Activated naive CD8-positive, alpha-beta T cell treated with anti-CD3 and anti-CD28 coated beads, Interleukin-2, amount 50 U/mL, for 24 hours (primary cell): Measurements from ENCODE around the gene PDE6G.
"Not testable (repeated sequence)": the region's sequence is repeated elsewhere in the genome, so short reads cannot be mapped to it uniquely, and the experiment has no call there.

Source experiments
- ATAC-seq: fragments of 150-1000 bp; cut with Tn5 transposase; one replicate; pipeline ENCODE4 v1.10.0; 2021
- DNase-seq: peaks from one replicate; pipeline ENCODE4 v3.0.0; 2021
- H3K27ac Mint-ChIP-seq: one replicate; pipeline ENCODE4 v1.8.0; 2021; ENCODE audit warnings: mild to moderate bottlenecking, mixed read lengths
- H3K27me3 Mint-ChIP-seq: one replicate; pipeline ENCODE4 v1.8.0; 2021; ENCODE audit warnings: mixed read lengths
- H3K36me3 Mint-ChIP-seq: one replicate; pipeline ENCODE4 v1.8.0; 2021; ENCODE audit warnings: low read depth, mixed read lengths
- H3K4me1 Mint-ChIP-seq: one replicate; pipeline ENCODE4 v1.8.0; 2021; ENCODE audit warnings: mixed read lengths
- H3K4me3 Mint-ChIP-seq: one replicate; pipeline ENCODE4 v1.8.0; 2021; ENCODE audit warnings: mild to moderate bottlenecking, moderate library complexity, mixed read lengths
- H3K9me3 Mint-ChIP-seq: one replicate; pipeline ENCODE4 v1.8.0; 2021; ENCODE audit warnings: mixed read lengths

Gene PDE6G

GRCh38 chr17:81638683-81639082, 17.7 kb downstream of the PDE6G start:
- H3K27ac Mint-ChIP-seq = no peak overlapping the region
- DNase-seq (no peak), ATAC-seq (no peak)
- H3K27me3 Mint-ChIP-seq = no peaks in the 10 kb centered on the region
- H3K9me3 Mint-ChIP-seq = no peaks in the 10 kb centered on the region
- H3K4me1 Mint-ChIP-seq = peaks cover 21% of the 10 kb centered on the region
- peaks cover 2% of the 10 kb centered on the region for H3K36me3 Mint-ChIP-seq
- no peak overlapping the region for H3K4me3 Mint-ChIP-seq

DNA sequence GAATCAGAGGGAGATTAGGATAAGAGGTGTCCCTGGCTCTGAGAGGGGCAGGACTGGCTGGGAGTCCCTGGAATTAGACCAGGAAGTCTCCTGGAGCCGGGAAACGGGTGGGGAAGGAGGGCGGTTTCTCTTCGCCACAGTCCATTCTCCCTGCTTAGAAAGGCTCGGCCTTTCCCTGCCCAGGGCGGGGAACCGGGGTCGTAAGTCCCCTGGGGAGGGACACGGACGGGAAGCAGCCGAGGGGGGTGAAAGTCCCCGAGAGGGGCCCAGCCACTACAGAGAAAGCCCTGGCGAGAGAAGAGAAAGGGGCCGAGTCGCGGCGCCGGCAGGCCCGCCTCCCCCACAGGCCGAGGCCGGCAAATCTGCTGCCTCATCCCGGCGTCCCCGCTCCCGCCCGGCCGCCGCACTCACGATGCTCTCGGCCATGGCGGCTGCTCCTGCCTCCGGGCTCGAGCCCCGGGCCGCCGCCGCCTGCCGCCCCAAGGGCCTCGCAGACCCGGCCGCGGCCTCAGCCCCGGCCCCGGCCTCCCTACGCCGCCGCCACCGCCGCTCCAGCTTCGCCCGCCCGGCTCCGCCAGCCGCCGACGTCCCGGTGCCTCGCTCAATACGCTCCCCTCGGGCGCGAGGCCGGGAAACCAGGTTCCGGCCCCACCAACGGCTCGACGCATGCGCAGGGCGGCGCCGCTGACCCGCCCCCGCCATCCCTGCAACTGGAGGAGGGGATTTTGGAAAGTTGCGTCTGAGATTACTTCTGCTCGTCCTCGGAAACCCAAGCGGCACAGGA, 19.6 kb downstream of the PDE6G start, which contains the start of the genes NPLOC4 and TSPAN10:
NPLOC4 (minus strand) TSS at position 608 of the 784 bp plus-strand sequence; CDS start at position 426, 182 bp downstream.
TSPAN10 (plus strand) TSS at position 692 of the 784 bp plus-strand sequence. CDS start 5,217 bp downstream, outside the sequence.
- peak; percentile 90 for DNase-seq
- Mint-ChIP-seq H3K4me1 (peaks cover 26% of the 10 kb centered on the region), H3K9me3 (no peaks in the 10 kb centered on the region), H3K36me3 (peaks cover 6% of the 10 kb centered on the region), H3K4me3 (peak within 1 kb of the TSS; percentile 97), H3K27me3 (no peaks in the 10 kb centered on the region), H3K27ac (peak within 1 kb of the TSS; percentile 95)
- ATAC-seq = peak; percentile 91

DNA sequence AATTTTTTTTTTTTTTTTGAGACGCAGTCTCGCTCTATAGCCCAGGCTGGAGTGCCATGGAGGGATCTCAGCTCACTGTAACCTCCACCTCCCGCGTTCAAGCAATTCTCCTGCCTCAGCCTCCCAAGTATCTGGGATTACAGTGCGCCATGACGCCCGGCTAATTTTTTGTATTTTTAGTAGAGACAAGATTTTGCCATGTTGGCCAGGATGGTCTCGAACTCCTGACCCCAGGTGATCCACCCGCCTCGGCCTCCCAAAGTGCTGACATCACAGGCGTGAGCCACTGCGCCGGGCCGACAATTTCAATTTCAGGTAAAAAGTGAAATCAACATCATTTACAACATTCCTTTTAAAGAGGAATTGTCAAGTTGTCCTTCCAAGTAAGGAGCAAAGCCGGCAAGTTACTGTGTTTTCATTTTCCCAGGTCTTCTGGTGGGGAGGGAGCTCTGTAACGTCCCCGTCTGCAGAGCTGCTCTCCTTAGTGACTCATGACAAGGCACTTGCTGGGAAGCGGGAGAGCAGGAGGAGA, 20.3 kb downstream of the PDE6G start:
- Mint-ChIP-seq H3K4me3 (peak overlapping the region; percentile 97), H3K4me1 (peaks cover 26% of the 10 kb centered on the region), H3K36me3 (peaks cover 11% of the 10 kb centered on the region), H3K27me3 (no peaks in the 10 kb centered on the region), H3K9me3 (no peaks in the 10 kb centered on the region), H3K27ac (peak overlapping the region; percentile 95)
- ATAC-seq = peak; percentile 9
- DNase-seq = no peak

GRCh38 chr17:81635431-81635830, 20.9 kb downstream of the PDE6G start:
- DNase-seq = no peak

GRCh38 chr17:81631482-81631881, 24.9 kb downstream of the PDE6G start:
- Mint-ChIP-seq H3K9me3 (no peaks in the 10 kb centered on the region), H3K27ac (no peak overlapping the region), H3K27me3 (no peaks in the 10 kb centered on the region), H3K4me1 (peaks cover 25% of the 10 kb centered on the region), H3K4me3 (no peak overlapping the region), H3K36me3 (peaks cover 30% of the 10 kb centered on the region)
- ATAC-seq (no peak), DNase-seq (no peak)

More at GRCh38 chr17:81635431-81635830, 20.9 kb downstream of the PDE6G start:
- Mint-ChIP-seq H3K36me3 (peaks cover 11% of the 10 kb centered on the region), H3K9me3 (no peaks in the 10 kb centered on the region), H3K4me1 (peaks cover 28% of the 10 kb centered on the region), H3K27me3 (no peaks in the 10 kb centered on the region), H3K4me3 (peak overlapping the region; percentile 97), H3K27ac (peak overlapping the region; percentile 95)
- ATAC-seq = no peak

GRCh38 chr17:81630274-81630673, 26.1 kb downstream of the PDE6G start:
- ATAC-seq (no peak), DNase-seq (no peak)
- Mint-ChIP-seq H3K4me3 (no peak overlapping the region), H3K9me3 (no peaks in the 10 kb centered on the region), H3K4me1 (peaks cover 13% of the 10 kb centered on the region), H3K27me3 (no peaks in the 10 kb centered on the region), H3K27ac (no peak overlapping the region), H3K36me3 (peaks cover 37% of the 10 kb centered on the region)

- peaks cover 7% of the 10 kb centered on the region for H3K4me1 Mint-ChIP-seq
- H3K27ac Mint-ChIP-seq = no peak overlapping the region
- H3K27me3 Mint-ChIP-seq = no peaks in the 10 kb centered on the region
- H3K36me3 Mint-ChIP-seq = peaks cover 57% of the 10 kb centered on the region
- no peak for ATAC-seq
- no peak for DNase-seq
- no peaks in the 10 kb centered on the region for H3K9me3 Mint-ChIP-seq
- no peak overlapping the region for H3K4me3 Mint-ChIP-seq
Measured at GRCh38 chr17:81621494-81622130, 34.7 kb downstream of the PDE6G start.

DNA sequence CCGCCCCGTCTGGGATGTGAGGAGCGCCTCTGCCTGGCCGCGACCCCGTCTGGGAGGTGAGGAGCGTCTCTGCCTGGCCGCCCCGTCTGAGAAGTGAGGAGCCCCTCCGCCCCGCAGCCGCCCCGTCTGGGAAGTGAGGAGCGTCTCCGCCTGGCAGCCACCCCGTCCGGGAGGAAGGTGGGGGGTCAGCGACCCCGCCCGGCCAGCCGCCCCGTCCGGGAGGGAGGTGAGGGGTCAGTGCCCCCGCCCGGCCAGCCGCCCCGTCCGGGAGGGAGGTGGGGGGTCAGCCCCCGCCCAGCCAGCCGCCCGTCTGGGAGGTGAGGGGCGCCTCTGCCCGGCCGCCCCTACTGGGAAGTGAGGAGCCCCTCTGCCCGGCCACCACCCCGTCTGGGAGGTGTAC, 38.0 kb downstream of the PDE6G start:
- H3K9me3 Mint-ChIP-seq, H3K27me3 Mint-ChIP-seq, H3K4me3 Mint-ChIP-seq, DNase-seq, H3K27ac Mint-ChIP-seq, ATAC-seq: not testable (repeated sequence)
- Mint-ChIP-seq H3K4me1 (peaks cover 34% of the 10 kb centered on the region), H3K36me3 (peaks cover 55% of the 10 kb centered on the region)

DNA sequence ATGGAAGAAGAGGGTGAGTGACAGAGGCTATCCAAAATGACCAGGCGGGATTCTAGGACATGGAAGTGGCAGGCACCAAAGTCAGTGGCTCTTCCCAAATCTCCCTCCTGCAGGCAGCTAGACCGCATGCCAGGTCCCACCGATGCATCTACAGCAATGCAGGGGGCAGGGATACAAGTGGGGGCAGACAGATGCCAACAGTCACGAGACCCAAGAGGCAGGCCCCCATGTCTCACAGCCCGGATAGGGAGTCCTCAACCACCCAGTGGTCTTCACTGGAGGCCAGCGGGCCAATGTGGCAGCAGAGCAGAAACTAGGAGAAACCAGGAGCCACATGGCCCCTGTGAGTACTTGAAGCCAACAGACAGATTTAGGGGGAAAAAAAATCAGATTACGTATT, 39.5 kb downstream of the PDE6G start:
- H3K4me1 Mint-ChIP-seq = peaks cover 36% of the 10 kb centered on the region
- no peak overlapping the region for H3K4me3 Mint-ChIP-seq
- no peak for DNase-seq
- no peaks in the 10 kb centered on the region for H3K9me3 Mint-ChIP-seq
- no peak overlapping the region for H3K27ac Mint-ChIP-seq
- H3K36me3 Mint-ChIP-seq = peaks cover 62% of the 10 kb centered on the region
- H3K27me3 Mint-ChIP-seq = no peaks in the 10 kb centered on the region
- ATAC-seq = no peak

GRCh38 chr17:81615401-81615930, 40.9 kb downstream of the PDE6G start:
- Mint-ChIP-seq H3K9me3 (no peaks in the 10 kb centered on the region), H3K27ac (peak overlapping the region; percentile 93), H3K27me3 (no peaks in the 10 kb centered on the region), H3K4me3 (no peak overlapping the region), H3K36me3 (peaks cover 49% of the 10 kb centered on the region), H3K4me1 (peaks cover 36% of the 10 kb centered on the region)
- no peak for ATAC-seq
- no peak for DNase-seq

- no peak overlapping the region for H3K27ac Mint-ChIP-seq
- peaks cover 47% of the 10 kb centered on the region for H3K4me1 Mint-ChIP-seq
- H3K9me3 Mint-ChIP-seq = no peaks in the 10 kb centered on the region
- ATAC-seq (no peak), DNase-seq (no peak)
- H3K27me3 Mint-ChIP-seq = no peaks in the 10 kb centered on the region
- H3K4me3 Mint-ChIP-seq = no peak overlapping the region
- peaks cover 48% of the 10 kb centered on the region for H3K36me3 Mint-ChIP-seq
Measured at GRCh38 chr17:81612172-81612970, 44.0 kb downstream of the PDE6G start.

- Mint-ChIP-seq H3K27ac (no peak overlapping the region), H3K27me3 (no peaks in the 10 kb centered on the region), H3K4me3 (no peak overlapping the region), H3K4me1 (peaks cover 27% of the 10 kb centered on the region), H3K36me3 (peaks cover 46% of the 10 kb centered on the region), H3K9me3 (no peaks in the 10 kb centered on the region)
- ATAC-seq = no peak
- DNase-seq = no peak
Measured at GRCh38 chr17:81609541-81610311, 46.6 kb downstream of the PDE6G start.

DNA sequence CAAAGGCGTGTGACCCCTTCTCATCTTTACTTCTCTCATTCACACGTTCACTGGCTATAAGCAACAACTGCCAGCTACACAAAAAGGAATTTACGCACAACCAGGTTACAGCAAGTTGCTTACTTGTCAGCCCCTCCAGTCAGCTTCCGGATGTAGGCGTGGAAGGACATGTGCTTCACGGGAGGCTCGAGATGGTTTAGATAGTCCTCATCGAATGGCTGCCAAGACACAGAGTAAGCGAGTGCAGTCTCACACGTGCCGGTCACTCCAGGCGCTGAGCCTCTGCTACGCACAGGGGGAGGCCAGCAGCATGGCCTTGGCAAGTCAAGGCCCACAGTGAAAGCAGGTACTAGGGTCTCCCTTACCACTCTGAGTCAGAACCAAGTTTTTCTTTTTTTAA, 47.7 kb downstream of the PDE6G start:
- H3K4me3 Mint-ChIP-seq = no peak overlapping the region
- no peak for DNase-seq
- H3K27ac Mint-ChIP-seq = no peak overlapping the region
- H3K27me3 Mint-ChIP-seq = no peaks in the 10 kb centered on the region
- no peak for ATAC-seq
- peaks cover 16% of the 10 kb centered on the region for H3K4me1 Mint-ChIP-seq
- H3K36me3 Mint-ChIP-seq = peaks cover 46% of the 10 kb centered on the region
- no peaks in the 10 kb centered on the region for H3K9me3 Mint-ChIP-seq
